ENCODE results near the gene TEX261.
A peak's percentile ranks its signal among the peaks of the same experiment; 100 is the strongest.

Gene TEX261

GRCh38 chr2:70982971-70983370, 11.7 kb downstream of the TEX261 start:
- no peak for DNase-seq (ENCODE audit: low read depth in 3 of 3, low spot score in 1 of 3)

GRCh38 chr2:70981866-70982810, 12.5 kb downstream of the TEX261 start:
- no peak for DNase-seq (ENCODE audit: low read depth in 3 of 3, low spot score in 1 of 3)

- DNase-seq (ENCODE audit: low read depth in 3 of 3, low spot score in 1 of 3), result no peak
Observed at GRCh38 chr2:70981421-70981820, 13.3 kb downstream of the TEX261 start.

GRCh38 chr2:70979626-70980025, 15.0 kb downstream of the TEX261 start:
- DNase-seq (ENCODE audit: low read depth in 3 of 3, low spot score in 1 of 3), result no peak

DNA sequence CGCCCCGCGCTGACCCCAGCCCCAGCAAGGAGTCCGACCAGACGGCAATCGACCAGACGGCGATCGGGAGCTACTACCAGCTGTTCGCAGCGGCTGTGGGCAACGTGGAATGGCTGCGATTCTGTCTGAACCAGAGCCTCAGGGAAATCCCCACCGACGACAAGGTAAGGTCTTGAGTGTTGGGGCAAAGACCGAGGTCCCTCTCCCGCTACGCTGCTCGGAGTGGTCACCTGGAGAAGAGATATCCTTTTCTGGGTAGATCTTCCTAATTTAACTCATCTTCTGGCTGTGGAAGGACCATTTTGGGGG, 15.5 kb downstream of the TEX261 start:
- DNase-seq (ENCODE audit: low read depth in 3 of 3, low spot score in 1 of 3), result no peak

- DNase-seq (ENCODE audit: low read depth in 3 of 3, low spot score in 1 of 3), result no peak
Observed at GRCh38 chr2:70978341-70979179, 16.1 kb downstream of the TEX261 start, which contains the start of gene ANKRD53. Gene ANKRD53, plus strand, starts transcription at chr2:70978630. Its CDS starts 16 bp downstream, at chr2:70978646.

GRCh38 chr2:70977605-70978205, 17.0 kb downstream of the TEX261 start:
- no peak for DNase-seq (ENCODE audit: low read depth in 3 of 3, low spot score in 1 of 3)

- DNase-seq (ENCODE audit: low read depth in 3 of 3, low spot score in 1 of 3), result no peak
Observed at GRCh38 chr2:70975237-70975636, 19.4 kb downstream of the TEX261 start.

- DNase-seq (ENCODE audit: low read depth in 3 of 3, low spot score in 1 of 3), result no peak
Observed at GRCh38 chr2:70974592-70974991, 20.1 kb downstream of the TEX261 start.

DNA sequence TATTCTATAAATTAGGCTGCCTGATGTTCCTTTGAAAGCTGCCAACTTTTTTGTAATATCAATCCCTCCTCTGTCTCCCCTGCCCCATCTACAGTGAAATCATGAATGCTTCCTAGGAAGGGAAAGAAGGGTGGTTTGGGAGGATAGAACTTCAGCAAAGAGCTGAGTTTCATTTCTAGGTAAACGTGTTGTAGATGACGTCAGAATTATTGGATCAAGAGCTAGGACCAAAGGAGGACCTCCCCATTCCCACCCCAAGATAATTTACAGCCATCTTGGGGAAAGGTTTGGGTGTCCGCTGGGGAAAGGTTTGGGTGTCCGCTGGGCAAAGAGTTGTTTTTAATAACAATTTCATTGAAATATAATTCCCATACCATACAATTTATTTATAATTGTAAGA, 27.5 kb downstream of the TEX261 start:
- DNase-seq (ENCODE audit: low read depth in 3 of 3, low spot score in 1 of 3), result no peak

- DNase-seq (ENCODE audit: low read depth in 3 of 3, low spot score in 1 of 3), result no peak
Observed at GRCh38 chr2:70966681-70967080, 28.0 kb downstream of the TEX261 start.

DNA sequence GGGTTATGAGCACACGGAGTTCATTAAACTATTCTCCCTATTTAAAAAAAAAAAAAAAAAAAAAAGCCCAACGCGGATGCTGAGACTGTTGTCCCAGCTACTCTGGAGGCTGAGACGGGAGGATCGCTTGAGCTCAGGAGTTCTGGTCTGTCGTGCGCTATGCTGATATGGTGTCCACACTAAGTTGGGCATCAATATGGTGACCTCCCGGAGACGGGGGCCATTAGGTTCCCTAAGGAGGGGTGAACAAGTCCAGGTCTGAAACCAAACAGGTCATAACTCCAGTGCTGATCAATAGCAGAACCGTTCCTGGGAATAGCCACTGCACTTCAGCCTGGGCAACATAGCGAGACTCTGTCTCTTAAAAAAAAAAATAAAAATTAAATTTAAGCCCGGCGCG, 29.2 kb downstream of the TEX261 start:
- no peak for DNase-seq (ENCODE audit: low read depth in 3 of 3, low spot score in 1 of 3)

DNA sequence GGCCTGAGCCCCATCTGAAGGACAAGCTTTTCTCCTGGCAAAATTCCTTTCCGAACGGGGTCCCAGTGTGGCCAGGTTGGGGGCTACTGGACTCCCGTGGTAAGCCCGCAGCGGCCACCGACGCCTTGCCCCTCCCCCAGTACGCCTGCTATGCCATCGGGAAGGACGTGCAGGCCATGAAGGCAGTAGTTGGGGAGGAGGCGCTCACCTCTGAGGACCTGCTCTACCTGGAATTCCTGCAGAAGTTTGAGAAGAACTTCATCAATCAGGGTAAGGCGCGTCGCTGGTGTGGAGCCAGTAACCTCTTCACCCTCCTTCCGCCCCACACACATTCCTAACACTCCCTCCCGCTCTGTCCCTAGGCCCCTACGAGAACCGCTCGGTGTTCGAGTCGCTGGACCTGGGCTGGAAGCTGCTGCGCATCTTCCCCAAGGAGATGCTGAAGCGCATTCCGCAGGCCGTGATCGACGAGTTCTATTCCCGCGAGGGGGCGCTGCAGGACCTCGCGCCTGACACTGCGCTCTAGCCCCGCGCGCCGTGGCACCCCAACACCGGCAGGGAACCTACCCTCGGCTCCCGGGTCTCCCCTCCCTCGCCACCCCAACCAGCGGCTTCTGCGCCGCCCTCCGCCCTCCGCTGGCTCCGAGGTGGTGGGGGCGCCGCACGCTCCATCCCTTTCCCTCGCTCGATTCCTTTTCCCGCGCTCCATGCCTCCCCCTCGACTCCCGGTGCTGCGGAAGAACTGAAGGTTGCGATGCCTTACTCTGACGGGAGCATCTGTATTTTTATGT, 29.9 kb downstream of the TEX261 start:
- peak; percentile 58 to 81 (median 64) for DNase-seq (ENCODE audit: low read depth in 3 of 3, low spot score in 1 of 3)

DNA sequence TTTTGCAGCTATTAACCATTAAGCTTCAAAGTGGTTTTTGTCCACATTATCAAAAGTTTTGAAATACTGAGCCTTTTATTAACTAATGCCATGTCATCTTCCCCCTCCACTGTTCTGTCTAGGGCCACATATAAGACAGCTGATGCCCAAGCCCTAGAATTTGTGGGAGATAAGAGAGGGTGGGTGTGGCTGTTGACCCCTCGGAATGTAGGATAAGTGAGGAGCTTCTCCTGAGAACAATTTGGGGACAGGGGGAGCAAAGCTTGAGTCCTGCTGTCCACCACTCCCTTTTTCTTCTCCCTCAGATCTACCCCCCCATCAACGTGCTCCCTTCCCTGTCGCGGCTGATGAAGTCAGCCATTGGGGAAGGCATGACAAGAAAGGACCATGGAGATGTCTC, 30.5 kb downstream of the TEX261 start:
- no peak for DNase-seq (ENCODE audit: low read depth in 3 of 3, low spot score in 1 of 3)

DNA sequence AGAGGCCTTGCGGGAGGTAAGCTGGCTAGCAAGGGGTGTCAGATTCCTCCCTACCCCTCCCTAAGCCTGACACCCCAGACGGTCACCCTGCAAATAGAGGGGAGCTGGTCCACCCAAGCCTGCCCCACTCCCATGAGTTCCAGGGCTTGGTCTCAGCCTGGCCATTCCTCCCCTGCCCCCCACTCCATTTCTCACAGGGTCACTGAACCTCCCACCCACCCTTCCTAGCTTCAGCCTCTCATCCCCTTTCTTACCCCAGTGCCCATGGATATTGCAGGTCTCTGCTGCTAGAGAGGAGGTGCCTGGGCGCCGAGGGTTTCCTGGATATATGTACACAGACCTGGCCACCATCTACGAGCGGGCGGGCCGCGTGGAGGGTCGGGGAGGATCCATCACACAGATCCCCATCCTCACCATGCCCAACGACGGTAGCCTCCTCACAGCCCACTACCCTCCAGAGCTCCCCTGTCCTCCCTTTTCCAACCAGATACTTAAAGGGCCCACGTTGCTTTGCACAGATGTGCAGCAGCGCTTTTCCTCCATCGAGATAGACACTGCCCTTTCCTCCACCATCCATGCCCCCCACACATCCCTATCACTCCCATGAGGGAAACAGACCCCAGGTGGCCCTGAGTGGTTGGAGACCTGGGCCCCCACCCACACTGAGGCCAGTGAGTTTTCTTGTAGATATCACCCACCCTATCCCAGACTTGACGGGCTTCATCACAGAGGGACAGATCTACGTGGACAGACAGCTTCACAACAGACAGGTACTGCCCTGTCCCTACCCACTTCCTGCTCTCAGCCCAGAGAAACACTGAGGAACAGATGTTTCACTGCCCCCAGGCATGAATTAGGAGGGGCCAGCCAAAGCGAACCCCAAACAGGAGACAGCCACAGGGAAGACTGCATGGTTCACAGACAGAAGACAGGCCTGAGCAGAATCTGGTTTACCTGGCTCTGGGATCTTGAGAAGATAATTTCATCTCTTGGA, 31.5 kb downstream of the TEX261 start:
- DNase-seq (ENCODE audit: low read depth in 3 of 3, low spot score in 1 of 3), result no peak

DNA sequence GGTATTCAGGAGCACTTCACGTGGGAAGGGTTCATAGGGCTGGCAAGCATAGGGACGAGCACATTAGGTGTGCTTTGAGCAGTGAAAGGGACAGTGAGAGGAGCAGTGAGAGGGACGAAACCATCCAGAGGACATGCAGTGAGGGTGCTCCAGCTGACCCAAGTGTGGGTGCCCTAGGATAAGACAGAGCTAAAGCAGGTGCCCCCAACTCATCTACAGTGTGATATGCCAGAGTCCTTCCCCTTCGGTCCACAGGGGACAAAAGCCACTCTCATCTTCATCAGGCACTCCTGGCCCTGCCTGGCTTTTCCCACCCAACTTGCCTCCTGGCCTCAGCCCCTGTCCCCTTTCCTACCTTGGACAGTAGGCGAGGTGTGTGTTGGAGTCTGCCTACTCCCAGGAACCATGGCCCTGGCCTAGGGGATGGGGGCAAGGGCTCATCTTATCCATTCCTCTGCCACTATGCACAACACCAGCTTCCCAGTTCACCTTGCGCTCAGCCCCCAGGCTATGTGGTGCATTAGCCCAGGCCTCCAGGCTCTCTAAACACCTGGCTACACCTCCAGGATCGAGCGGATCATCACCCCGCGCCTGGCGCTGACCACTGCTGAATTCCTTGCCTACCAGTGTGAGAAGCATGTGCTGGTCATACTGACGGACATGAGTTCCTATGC, 32.3 kb downstream of the TEX261 start:
- DNase-seq (ENCODE audit: low read depth in 3 of 3, low spot score in 1 of 3), result no peak

DNA sequence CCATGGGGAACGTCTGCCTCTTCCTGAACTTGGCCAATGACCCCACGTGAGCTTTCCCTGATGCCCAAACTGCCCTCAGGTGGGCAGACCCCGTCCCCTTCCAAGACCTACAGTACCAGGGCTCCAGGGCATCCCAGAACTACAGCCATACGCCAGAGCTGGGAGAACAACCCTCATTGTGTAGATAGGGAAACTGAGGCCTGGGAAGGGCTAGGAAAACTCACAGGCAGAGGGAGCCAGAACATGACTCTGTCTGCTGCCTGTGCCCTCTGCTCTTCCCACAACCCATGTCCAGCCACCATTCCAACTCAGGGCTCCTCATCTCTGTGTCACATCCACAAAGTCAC, 33.1 kb downstream of the TEX261 start:
- DNase-seq (ENCODE audit: low read depth in 3 of 3, low spot score in 1 of 3), result no peak

DNA sequence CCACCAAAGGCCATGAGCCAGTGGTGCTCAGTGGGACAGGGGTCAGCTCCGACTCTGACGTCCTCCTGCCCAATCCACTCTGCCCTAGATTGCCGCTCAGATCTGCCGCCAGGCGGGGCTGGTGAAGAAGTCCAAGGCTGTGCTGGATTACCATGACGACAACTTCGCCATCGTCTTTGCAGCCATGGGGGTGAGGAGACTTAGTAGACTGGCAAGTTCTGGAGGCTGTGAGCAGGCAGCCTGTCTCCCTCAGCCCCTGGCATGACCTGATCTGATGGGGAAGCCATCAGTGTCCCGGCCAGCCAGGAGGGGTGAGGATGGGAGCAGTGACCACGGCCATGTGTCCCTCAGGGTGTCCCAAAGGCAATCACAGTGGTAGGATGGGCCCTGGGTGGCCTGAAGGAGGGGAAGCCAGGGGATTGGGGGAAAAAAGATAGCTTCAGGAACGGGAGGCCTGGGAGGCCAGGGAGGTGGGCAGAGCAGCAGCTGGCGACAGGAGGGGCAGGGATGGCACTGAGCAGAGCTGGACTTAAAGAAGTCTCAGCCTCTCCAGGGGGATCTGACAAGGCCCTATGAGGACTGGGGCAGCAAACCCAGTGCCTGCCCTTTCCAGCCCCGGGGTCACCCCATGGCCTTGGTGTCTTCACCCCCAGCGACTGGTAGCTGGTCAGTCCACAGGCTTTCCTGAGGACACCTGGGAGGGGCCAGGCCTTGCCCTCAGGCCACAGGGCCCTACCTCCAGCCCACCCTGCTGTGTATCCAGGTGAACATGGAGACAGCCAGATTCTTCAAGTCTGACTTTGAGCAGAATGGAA, 33.6 kb downstream of the TEX261 start:
- no peak for DNase-seq (ENCODE audit: low read depth in 3 of 3, low spot score in 1 of 3)
